ENCODE results near the gene VEPH1. TPM values are rescaled to one million over a fixed set of nuclear protein-coding genes. Genes with fewer than 3 reads are reported as not detected.

VEPH1 gene
- total RNA-seq, 1 experiment from 2014 or later: 2.4 TPM

DNA sequence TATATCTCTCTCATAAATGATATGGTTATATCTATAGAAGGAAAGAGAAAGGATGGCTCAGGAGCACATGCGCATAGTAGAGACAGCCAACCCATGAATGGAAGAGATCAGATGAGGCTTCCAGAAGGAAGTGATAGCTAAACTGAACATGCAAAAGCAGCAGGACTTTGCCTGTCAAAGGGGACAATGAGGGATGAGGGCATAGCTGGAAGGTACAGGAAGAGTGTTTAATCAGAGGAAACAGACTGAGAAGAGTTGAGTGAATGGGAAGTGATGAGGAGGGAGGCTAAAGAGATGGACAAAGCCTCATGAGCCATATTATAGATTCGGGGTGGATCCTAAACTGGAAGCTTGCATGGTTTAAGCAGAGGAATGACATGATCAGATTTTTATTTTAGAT, 26.5 kb upstream of the VEPH1 start:
- Mint-ChIP-seq H3K4me3 (ENCODE audit: unreplicated experiment) (no peak overlapping the region), H3K36me3 (ENCODE audit: insufficient read depth, unreplicated experiment) (no peaks in the 10 kb centered on the region), H3K4me1 (ENCODE audit: insufficient read depth, unreplicated experiment) (no peaks in the 10 kb centered on the region), H3K9me3 (ENCODE audit: unreplicated experiment) (no peaks in the 10 kb centered on the region), H3K27me3 (ENCODE audit: insufficient read depth, unreplicated experiment) (no peaks in the 10 kb centered on the region), H3K27ac (ENCODE audit: low read depth, unreplicated experiment) (no peak overlapping the region)
- no peak for TF ChIP-seq CTCF (IDR thresholded peaks at IDR 0.05; ENCODE audit: unreplicated experiment)
- intact Hi-C loops (cut with micrococcal nuclease): loop anchor here (5.0 kb wide), 2 partner anchors 783 to 1263 kb away; no protein-coding TSS in a partner anchor
- ChIA-PET CTCF (interaction anchor here (0.6 to 1.4 kb wide), 4 partner anchors 30 to 1039 kb away, joined by 3 to 5 read pairs (median 4); no protein-coding TSS in a partner anchor), POLR2A (no interaction called here)
- no TSS peak for BruUV-seq (replicated peaks)
- DNase-seq (ENCODE audit: unreplicated experiment): no peak

- intact Hi-C loops (cut with micrococcal nuclease): no loop called here
- ChIA-PET POLR2A (no interaction called here), CTCF (interaction anchor here (1.0 to 1.4 kb wide), 2 partner anchors 34 to 1003 kb away, joined by 3 to 5 read pairs; no protein-coding TSS in a partner anchor)
- no peak for TF ChIP-seq CTCF (IDR thresholded peaks at IDR 0.05; ENCODE audit: unreplicated experiment)
- DNase-seq (ENCODE audit: unreplicated experiment): no peak
- no peak overlapping the region for H3K4me3 Mint-ChIP-seq (ENCODE audit: unreplicated experiment)
- H3K9me3 Mint-ChIP-seq (ENCODE audit: unreplicated experiment): no peaks in the 10 kb centered on the region
- no peak overlapping the region for H3K27ac Mint-ChIP-seq (ENCODE audit: low read depth, unreplicated experiment)
- no peaks in the 10 kb centered on the region for H3K27me3 Mint-ChIP-seq (ENCODE audit: insufficient read depth, unreplicated experiment)
- no TSS peak for BruUV-seq (replicated peaks)
- H3K36me3 Mint-ChIP-seq (ENCODE audit: insufficient read depth, unreplicated experiment): no peaks in the 10 kb centered on the region
- no peaks in the 10 kb centered on the region for H3K4me1 Mint-ChIP-seq (ENCODE audit: insufficient read depth, unreplicated experiment)
Measured at GRCh38 chr3:157529085-157529484, 25.9 kb upstream of the VEPH1 start.

GRCh38 chr3:157527131-157527881, 24.1 kb upstream of the VEPH1 start:
- no peaks in the 10 kb centered on the region for H3K36me3 Mint-ChIP-seq (ENCODE audit: insufficient read depth, unreplicated experiment)
- no TSS peak for BruUV-seq (replicated peaks)
- TF ChIP-seq CTCF (IDR thresholded peaks at IDR 0.05; ENCODE audit: unreplicated experiment): no peak
- CTCF ChIA-PET: interaction anchor here (0.7 to 0.8 kb wide), 3 partner anchors 80 to 1145 kb away, joined by 3 to 4 read pairs (median 3); partner anchors contain the start of gene LXN
- POLR2A ChIA-PET: interaction anchor here (0.6 kb wide), 1 partner anchor 9 kb away, joined by 3 read pairs; no protein-coding TSS in a partner anchor
- H3K9me3 Mint-ChIP-seq (ENCODE audit: unreplicated experiment): no peaks in the 10 kb centered on the region
- no peak overlapping the region for H3K27ac Mint-ChIP-seq (ENCODE audit: low read depth, unreplicated experiment)
- intact Hi-C loops (cut with micrococcal nuclease): no loop called here
- DNase-seq (ENCODE audit: unreplicated experiment): no peak
- no peak overlapping the region for H3K4me3 Mint-ChIP-seq (ENCODE audit: unreplicated experiment)
- H3K27me3 Mint-ChIP-seq (ENCODE audit: insufficient read depth, unreplicated experiment): no peaks in the 10 kb centered on the region
- H3K4me1 Mint-ChIP-seq (ENCODE audit: insufficient read depth, unreplicated experiment): no peaks in the 10 kb centered on the region

GRCh38 chr3:157526036-157526435, 22.8 kb upstream of the VEPH1 start:
- no peak for DNase-seq (ENCODE audit: unreplicated experiment)
- Mint-ChIP-seq H3K27ac (ENCODE audit: low read depth, unreplicated experiment) (no peak overlapping the region), H3K4me1 (ENCODE audit: insufficient read depth, unreplicated experiment) (no peaks in the 10 kb centered on the region), H3K27me3 (ENCODE audit: insufficient read depth, unreplicated experiment) (no peaks in the 10 kb centered on the region), H3K4me3 (ENCODE audit: unreplicated experiment) (no peak overlapping the region), H3K9me3 (ENCODE audit: unreplicated experiment) (no peaks in the 10 kb centered on the region), H3K36me3 (ENCODE audit: insufficient read depth, unreplicated experiment) (no peaks in the 10 kb centered on the region)
- intact Hi-C loops (cut with micrococcal nuclease): no loop called here
- no peak for TF ChIP-seq CTCF (IDR thresholded peaks at IDR 0.05; ENCODE audit: unreplicated experiment)
- no TSS peak for BruUV-seq (replicated peaks)
- POLR2A ChIA-PET: no interaction called here
- CTCF ChIA-PET: interaction anchor here (0.6 kb wide), 1 partner anchor 1025 kb away, joined by 6 read pairs; no protein-coding TSS in a partner anchor
